Stimulated activated CD4-positive, alpha-beta T cell treated with anti-CD3 and anti-CD28 coated beads, Interleukin-2, amount 100 ng/mL, for 4 hours (primary cell): ENCODE data around the gene ABI1.

Source experiments
- DNase-seq: peaks from one replicate; pipeline ENCODE4 v3.0.0-alpha.2; 2020; ENCODE audit warnings: low read depth

ABI1 gene

GRCh38 chr10:26711324-26711723 is 149.4 kb downstream of the ABI1 start:
- DNase-seq, result no peak

- no peak for DNase-seq
These were observed 153.8 kb downstream of the ABI1 start for GRCh38 chr10:26706936-26707335.

- DNase-seq, result no peak
These were observed 154.6 kb downstream of the ABI1 start for GRCh38 chr10:26706206-26706605.

- no peak for DNase-seq
These were observed 156.8 kb downstream of the ABI1 start for GRCh38 chr10:26703974-26704373.

- no peak for DNase-seq
These were observed 157.7 kb downstream of the ABI1 start for GRCh38 chr10:26703096-26703495.

- no peak for DNase-seq
These were observed 159.7 kb downstream of the ABI1 start for GRCh38 chr10:26700884-26701630.

GRCh38 chr10:26699631-26700030 is 161.1 kb downstream of the ABI1 start:
- DNase-seq, result no peak

GRCh38 chr10:26698909-26699308 is 161.8 kb downstream of the ABI1 start:
- DNase-seq, result no peak

GRCh38 chr10:26697922-26698608 is 162.7 kb downstream of the ABI1 start:
- no peak for DNase-seq

- peak; percentile 50 for DNase-seq
These were observed 163.4 kb downstream of the ABI1 start, which contains the start of gene PDSS1 for GRCh38 chr10:26697163-26697921. PDSS1 (plus strand) TSS chr10:26697701; CDS start chr10:26697712, 11 bp downstream.

- DNase-seq, result no peak
These were observed 164.0 kb downstream of the ABI1 start for GRCh38 chr10:26696786-26697162.
